ENCODE data around the gene METAP2.

Gene METAP2

GRCh38 chr12:95557625-95558024 is 83.7 kb downstream of the METAP2 start:
- no peak overlapping the region for H3K4me3 ChIP-seq (ENCODE audit: low read depth, low read length)
- no peak for TF ChIP-seq CTCF (IDR thresholded peaks at IDR 0.05; ENCODE audit: borderline replicate concordance, insufficient read depth, low read depth, low read length)
